Raji (cell line): ENCODE data around the gene OSBP2.

Experiments used
- POLR2A ChIP-seq: IDR thresholded peaks from 2 replicates; pipeline ENCODE4 v1.6.1; 2011; ENCODE audit warnings: low read depth, low read length, control low read depth; ENCODE audit not compliant: insufficient read depth

OSBP2 gene

DNA sequence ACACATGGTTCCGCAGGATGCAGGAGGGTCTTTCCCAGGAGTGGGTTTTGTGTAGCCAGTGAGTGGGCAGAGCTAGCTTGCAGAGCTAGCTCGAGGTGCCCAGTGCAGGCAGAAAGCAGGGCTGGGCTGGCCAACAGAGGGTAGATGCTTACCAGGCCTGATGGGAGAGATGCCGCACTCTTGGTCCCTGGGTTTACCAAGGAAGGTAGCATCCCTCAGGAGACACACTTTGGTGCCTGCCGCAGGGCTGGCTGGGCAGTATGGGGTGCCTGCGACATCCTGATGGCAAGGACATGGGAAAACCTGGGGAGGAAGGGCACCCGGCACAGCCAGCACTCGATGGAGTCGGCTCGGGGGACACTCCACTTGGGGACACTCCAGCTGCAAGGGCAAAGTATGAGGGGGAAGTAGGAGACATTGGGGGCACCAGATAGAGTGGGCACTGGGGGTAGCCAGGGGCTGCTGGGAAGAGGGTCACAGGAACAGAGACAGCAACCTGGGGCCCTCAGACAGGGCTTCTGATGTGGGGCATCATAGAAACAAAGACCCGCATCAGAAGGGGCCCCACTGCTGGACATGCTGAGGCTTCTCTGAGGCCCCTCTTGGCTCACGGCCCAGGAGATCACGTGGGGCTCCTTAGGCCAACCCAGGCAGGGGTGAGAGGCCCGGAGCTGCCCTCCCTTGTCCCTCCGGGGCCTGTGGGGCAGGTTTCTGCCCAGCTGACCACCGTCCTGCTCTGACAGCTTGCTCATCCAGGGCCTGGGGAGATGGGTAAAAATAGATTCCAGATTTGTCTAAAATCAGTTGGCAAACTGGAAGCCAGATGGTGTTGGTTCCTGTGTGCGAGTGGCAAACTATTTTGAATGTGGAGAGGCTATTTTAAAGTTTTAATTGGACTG lies 184.1 kb downstream of the OSBP2 start:
- TF ChIP-seq POLR2A, result no peak

DNA sequence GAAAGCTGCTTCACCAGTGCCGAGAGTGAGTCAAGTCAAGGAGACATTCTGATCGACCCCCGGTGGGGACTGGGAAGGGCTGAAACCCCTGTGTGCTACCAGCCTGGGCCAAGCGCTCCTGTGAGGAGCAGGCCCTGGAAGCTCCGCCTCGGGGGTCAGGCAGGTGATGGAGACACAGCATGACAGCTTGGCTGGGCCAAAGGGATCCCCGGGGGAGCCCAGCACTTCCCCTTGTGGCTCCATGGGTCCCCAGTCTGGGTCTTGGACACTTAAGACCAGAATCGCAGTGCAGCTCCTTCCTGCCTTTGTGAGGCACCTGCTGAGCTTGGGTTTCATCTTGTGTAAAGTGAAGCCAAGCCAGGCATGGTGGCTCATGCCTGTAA lies 184.7 kb downstream of the OSBP2 start:
- no peak for TF ChIP-seq POLR2A

DNA sequence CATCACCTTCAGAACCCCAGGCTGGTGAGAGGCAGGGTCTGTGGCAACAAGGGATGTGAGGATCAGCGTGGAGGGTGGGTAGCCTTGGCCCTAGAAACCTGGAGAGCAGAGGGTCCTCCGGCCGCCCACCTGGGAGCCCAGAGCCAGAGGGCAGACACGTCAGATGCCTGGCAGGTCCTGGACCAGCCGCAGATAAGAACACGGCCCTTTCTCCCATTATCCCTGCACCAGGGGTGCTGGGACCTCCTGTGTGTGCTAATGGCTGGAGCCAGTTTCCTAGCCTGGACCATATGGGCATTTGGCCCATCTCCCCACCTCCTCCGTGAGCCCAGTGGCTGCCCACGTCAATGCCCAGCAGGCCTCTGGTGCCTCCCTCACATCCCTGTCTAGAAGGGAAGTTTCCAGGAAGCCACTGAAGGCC lies 185.5 kb downstream of the OSBP2 start:
- no peak for TF ChIP-seq POLR2A

DNA sequence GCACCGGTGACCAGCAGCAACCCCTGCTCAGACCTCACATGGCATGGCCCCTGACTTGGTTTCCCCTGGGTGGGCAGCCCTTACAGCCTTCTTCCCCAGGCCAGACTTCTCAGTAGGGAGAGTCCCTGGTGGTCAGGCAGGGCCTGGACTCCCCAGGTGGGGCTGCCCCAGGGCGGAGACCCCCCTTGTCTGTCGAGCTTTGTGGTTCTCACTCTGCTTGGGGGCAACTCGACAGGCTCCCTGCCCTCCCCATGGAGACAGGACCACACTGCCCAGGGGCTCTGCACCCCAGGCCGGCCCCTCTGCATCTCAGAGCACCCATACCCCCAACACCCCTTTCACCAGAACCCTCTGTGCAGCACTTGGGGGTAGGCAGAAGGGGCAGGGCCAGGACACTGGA lies 186.2 kb downstream of the OSBP2 start:
- TF ChIP-seq POLR2A, result no peak

DNA sequence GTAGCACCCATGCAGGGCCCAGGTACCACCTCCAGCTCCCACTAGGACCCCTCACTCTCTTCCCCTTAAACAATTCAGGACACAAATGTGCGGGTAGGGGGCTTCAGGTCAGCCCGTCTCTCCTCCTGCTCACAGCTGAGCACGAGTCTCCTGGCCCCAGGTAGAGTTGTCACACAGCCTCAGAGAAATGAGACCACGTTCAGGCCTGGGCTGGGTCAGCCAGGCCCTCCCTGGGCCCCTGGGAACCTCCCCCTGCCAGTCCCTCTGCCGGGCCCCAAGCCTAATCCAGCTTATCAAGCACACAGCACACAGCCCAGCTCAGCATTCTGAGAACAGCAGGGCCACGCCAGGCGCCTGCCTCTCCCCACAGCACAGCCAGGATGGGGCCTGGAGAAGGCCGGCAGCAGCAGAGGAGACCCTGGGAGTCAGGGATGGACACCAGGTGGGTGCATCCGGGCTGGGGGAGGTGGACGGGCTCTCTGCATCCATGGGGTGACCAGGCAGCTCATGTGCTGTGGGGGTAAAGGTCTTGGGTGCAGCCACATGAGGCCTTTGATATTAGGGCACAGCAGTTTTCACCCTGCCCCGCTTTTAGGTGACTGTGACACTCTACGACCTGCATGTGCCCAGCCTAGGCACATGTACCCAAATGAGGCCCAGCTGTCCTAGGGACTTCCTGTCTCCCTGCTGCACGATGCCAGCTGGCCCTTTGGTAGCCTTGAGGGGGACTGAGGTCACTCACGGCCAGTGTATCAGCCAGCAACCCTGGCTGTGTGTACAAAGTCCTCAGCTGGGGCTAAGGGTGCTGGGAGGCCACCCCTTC lies 186.9 kb downstream of the OSBP2 start:
- TF ChIP-seq POLR2A, result no peak

DNA sequence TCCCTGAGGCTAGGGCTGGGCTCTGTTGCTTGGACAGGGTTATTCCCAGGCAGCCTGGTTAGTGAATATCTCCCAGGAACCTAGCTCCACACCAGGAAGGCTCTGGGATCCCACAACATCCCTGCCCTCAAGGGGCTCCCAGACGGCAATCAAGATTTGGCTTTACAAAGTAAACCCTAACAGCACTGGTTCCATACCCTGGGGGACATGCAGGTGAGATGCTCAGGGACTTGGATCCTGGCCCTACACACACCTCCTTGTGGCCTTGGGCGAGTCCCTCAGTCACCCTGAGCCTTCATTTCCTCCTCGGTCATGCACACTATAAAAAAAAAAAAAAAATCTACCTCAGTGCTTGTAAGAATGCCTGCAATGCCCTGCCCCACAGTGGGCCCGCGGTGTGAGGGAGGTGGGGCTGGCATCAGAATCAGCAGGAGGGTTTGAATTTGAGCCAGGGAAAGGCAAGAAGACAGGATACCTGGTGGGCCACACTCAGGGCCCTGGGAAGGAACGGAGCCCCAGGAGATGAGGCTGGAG lies 187.6 kb downstream of the OSBP2 start:
- TF ChIP-seq POLR2A, result no peak

DNA sequence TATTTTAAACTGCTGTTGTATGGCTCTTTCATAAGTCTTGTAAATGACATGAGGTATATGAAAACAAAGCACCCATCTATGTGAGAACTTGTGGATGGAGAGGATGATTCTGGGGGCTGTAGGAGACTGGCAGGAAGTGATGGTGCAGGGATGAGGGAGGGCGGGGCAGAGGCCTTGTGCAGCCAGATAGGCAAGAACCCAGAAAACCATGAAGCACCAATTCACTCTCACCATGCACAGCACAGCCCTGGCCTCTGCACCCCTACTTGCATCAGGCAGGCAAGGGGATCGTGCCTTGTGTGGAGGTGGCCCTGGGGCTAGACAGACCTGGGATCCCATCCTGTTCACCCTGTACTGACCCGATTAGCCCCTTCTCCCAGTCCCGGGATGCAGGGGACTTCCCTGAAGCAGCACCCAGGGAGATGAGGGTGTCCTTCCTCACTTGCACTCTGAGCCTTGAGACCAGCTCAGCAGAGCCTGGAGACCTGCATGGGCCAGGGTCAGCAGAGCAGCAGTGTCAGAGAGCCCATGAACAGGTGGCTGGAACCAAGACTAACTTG lies 188.4 kb downstream of the OSBP2 start:
- TF ChIP-seq POLR2A, result no peak

DNA sequence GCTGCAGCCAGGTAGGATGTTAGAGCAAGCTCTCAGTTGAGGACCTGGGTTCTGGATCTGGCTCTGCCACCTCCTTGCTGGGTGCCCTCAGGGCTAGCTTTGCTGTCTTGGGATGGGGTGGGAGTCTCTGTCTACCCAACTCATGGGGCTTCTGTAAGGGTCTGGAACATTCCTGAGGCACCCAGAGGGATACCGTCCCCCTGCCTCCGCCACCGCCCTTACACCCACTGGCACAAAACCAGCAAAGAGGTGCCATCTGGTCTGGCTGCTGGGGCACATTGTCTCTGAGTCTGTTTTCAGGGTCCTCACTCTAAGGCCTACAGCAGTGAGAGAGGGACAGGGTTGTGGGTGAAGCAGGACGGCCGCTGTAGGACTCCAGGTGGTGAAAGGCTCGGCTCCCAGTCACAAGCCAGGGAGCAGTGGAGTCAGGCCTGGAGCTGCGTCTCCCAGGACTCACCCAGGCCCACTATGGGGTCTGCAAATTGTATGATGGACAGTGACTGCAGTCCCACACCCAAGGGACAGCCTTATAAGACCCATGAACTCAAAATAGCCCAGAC lies 189.0 kb downstream of the OSBP2 start:
- no peak for TF ChIP-seq POLR2A

DNA sequence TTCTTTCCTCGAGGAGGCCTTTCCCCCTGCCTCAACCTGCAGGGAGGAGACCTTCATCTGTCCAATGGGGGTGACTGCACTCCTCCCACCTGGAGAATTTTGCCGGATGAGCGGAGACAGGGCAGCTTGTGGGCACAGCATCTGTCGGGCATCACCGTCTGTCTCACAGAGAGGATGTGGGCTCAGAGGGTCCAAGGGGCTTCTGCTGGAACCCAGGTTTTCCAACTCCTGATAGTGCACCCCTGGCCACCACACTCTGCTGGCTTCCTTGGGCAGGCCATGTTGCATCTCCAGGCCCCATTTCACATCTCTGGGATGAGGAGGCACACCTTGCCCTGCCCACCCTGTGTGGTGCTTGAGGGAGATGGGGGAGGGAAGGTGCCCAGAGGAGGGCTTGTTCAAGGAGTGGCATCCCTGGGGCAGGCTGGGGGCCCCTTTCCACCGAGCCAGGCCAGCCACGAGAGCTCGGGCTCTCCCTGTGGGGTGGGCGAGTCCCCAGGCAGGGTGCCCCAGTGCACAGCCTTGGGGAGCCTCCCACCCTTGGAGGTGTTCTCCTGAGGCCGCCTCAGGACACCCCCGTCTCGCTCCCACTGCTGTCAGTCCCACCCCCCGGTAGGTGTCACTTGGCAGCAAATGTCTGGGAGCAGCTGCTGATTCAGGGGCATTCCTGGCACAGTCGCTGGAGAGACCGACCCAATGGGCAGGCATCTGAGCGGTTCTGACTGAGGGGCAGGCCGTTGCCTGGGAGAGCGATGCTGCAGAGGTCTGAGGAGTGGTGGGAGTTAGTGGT lies 189.7 kb downstream of the OSBP2 start:
- no peak for TF ChIP-seq POLR2A

DNA sequence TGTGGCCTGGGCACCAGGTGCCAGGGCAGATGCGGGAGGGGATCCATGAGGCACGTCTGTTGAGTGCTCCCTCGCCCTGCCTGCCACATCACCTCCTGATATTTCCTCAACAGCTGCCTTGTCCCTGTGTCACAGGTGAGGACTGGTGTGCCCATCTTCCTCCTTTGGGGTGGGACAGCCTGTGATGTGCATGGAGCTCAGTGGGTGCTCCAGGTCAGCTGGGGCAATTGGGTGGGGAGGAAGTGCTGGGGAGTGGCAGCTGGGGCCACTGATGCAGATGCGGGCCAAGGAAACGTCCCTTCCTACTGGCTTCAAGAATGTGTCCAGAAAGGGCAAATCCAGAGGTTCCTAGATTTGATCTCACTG lies 190.3 kb downstream of the OSBP2 start:
- no peak for TF ChIP-seq POLR2A

DNA sequence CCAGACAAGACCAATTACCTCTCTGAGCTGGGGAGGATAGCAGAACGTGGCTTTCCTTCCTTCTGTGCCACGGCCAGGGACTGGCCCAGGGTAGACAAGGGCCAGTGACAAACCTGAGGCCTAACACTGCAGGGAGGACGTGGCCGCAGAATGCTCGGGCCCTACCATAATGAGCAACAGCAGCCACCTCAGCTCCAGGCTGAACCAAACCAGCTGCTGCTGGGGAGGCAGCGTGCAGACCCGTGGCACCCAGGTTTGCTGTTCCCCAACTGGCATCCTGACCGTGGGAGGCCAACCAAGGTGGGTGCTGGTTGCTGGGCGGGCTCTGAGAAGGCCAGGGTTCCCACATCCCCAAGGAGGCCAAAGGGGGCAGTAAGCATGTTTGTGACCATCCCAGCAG lies 190.9 kb downstream of the OSBP2 start:
- TF ChIP-seq POLR2A, result no peak

DNA sequence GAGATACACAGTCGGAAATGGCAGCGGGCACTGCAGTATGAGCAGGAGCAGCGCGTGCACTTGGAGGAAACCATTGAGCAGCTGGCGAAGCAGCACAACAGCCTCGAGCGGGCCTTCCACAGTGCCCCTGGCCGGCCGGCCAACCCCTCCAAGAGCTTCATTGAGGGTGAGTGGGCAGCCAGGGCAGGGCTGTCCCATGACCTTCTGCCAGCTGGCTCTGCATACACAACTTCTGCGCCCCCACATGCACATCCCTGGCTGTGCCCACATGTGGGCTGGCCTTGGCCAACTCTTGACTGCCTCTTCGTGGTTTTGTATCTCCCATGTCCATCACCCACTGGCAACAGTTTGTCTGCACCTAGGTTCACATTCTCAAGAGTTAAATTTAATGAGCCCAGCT lies 192.8 kb downstream of the OSBP2 start:
- no peak for TF ChIP-seq POLR2A

DNA sequence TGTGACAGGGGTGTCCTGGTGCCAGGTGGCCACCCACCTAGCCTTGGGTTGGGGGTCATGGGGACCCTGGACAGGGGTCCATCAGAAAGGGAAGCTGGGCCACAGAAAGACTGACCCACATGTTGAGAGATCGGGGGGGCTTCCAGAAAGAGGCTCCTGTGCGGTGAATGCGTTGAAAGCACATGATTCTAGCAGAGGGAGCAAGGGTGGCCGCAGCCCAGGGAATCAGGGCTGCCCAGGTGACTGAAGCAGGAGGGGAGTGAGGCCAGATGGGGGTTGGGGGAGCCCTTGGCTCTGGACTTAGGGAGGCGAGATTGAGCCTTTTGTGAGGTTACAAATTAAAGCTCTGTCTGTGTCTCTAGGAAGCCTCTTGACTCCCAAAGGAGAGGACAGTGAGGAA lies 193.2 kb downstream of the OSBP2 start:
- no peak for TF ChIP-seq POLR2A

DNA sequence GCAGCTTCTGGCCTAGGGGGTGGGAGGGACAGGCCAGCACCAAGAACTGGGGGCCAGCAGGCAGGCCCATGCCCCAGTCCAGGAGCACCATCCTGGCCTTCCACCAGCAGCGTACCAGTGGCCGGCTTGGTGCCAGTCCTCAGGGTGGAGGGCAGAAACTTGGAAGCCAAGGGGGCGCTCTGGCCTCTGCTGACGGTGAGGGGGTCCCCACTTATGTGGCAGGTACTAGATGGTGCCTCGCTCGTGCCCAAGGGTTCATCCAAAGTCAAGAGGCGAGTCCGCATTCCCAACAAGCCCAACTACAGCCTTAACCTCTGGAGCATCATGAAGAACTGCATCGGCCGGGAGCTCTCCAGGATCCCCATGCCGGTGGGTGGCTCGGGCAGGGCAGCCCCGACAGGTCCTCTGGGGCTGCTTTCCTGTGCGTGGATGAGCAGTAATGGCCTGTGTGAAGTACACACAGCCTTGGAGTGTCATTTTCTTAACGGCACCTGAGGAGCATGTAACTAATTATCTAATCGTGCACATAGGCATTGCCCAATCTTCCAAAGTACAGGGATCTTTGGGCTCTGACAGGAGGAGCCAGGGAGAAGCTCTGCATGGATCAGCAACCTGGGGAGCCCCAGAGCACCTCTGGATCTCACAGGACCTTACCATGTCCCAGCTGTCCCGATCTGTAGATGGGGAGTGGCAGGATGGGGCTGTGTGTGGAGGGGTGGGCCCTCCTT lies 194.8 kb downstream of the OSBP2 start:
- no peak for TF ChIP-seq POLR2A
